Chondrocyte (in vitro differentiated cells): ENCODE results near the gene NLN. TPM values are rescaled to one million over a fixed set of nuclear protein-coding genes. Genes with fewer than 3 reads are reported as not detected.

Experiments
- DNase-seq: peaks from one replicate; pipeline ENCODE4 v3.0.0; 2021; ENCODE audit warnings: mixed read lengths, low spot score
- H3K27ac Mint-ChIP-seq: one replicate; pipeline ENCODE4 v1.8.0; 2021; ENCODE audit warnings: mild to moderate bottlenecking, moderate library complexity, mixed read lengths; ENCODE audit not compliant: unreplicated experiment
- H3K27me3 Mint-ChIP-seq: 2 replicates; pipeline ENCODE4 v1.8.0; 2021; ENCODE audit warnings: low read depth, mixed read lengths
- H3K36me3 Mint-ChIP-seq: 2 replicates; pipeline ENCODE4 v1.8.0; 2021; ENCODE audit warnings: low read depth, mixed read lengths
- H3K4me1 Mint-ChIP-seq: 2 replicates; pipeline ENCODE4 v1.8.0; 2021; ENCODE audit warnings: low read depth, mild to moderate bottlenecking, mixed read lengths
- H3K4me3 Mint-ChIP-seq: one replicate; pipeline ENCODE4 v1.8.0; 2021; ENCODE audit warnings: mild to moderate bottlenecking, moderate library complexity, mixed read lengths; ENCODE audit not compliant: unreplicated experiment
- H3K9me3 Mint-ChIP-seq: 2 replicates; pipeline ENCODE4 v1.8.0; 2021; ENCODE audit warnings: low read depth, mixed read lengths
- CTCF ChIP-seq: fragments of 200-600 bp; sonication (generic); IDR thresholded peaks from 2 replicates; pipeline ENCODE4 v1.5.0; 2021; ENCODE audit warnings: antibody characterized with exemption, mild to moderate bottlenecking, moderate library complexity
- total RNA-seq: library from RNA; stranded (reverse); gene quantifications from 3 replicates; pipeline ENCODE4 v1.2.1, GENCODE V29; 2021

NLN gene
- total RNA-seq, 1 donor from 2014 or later: 38.6 TPM

GRCh38 chr5:65790371-65791163 is 68.6 kb downstream of the NLN start:
- no peak for TF ChIP-seq CTCF
- Mint-ChIP-seq H3K4me1 (no peaks in the 10 kb centered on the region), H3K36me3 (peaks cover 13% of the 10 kb centered on the region), H3K9me3 (no peaks in the 10 kb centered on the region), H3K4me3 (no peak overlapping the region), H3K27me3 (no peaks in the 10 kb centered on the region), H3K27ac (no peak overlapping the region)
- no peak for DNase-seq

GRCh38 chr5:65791712-65792673 is 70.0 kb downstream of the NLN start:
- Mint-ChIP-seq H3K4me1 (peaks cover 3% of the 10 kb centered on the region), H3K36me3 (peaks cover 13% of the 10 kb centered on the region), H3K27me3 (no peaks in the 10 kb centered on the region), H3K4me3 (no peak overlapping the region), H3K9me3 (no peaks in the 10 kb centered on the region), H3K27ac (no peak overlapping the region)
- DNase-seq: no peak
- TF ChIP-seq CTCF: no peak

GRCh38 chr5:65796269-65796668 is 74.3 kb downstream of the NLN start:
- no peaks in the 10 kb centered on the region for H3K27me3 Mint-ChIP-seq
- H3K36me3 Mint-ChIP-seq: peaks cover 9% of the 10 kb centered on the region
- H3K27ac Mint-ChIP-seq: no peak overlapping the region
- DNase-seq: no peak
- no peak for TF ChIP-seq CTCF
- no peaks in the 10 kb centered on the region for H3K9me3 Mint-ChIP-seq
- H3K4me3 Mint-ChIP-seq: no peak overlapping the region
- peaks cover 8% of the 10 kb centered on the region for H3K4me1 Mint-ChIP-seq

GRCh38 chr5:65796751-65797316 is 74.8 kb downstream of the NLN start:
- TF ChIP-seq CTCF: no peak
- no peak overlapping the region for H3K27ac Mint-ChIP-seq
- H3K9me3 Mint-ChIP-seq: no peaks in the 10 kb centered on the region
- H3K4me1 Mint-ChIP-seq: peaks cover 13% of the 10 kb centered on the region
- H3K4me3 Mint-ChIP-seq: no peak overlapping the region
- no peaks in the 10 kb centered on the region for H3K27me3 Mint-ChIP-seq
- peaks cover 9% of the 10 kb centered on the region for H3K36me3 Mint-ChIP-seq
- no peak for DNase-seq

- peaks cover 11% of the 10 kb centered on the region for H3K36me3 Mint-ChIP-seq
- H3K4me3 Mint-ChIP-seq: no peak overlapping the region
- no peaks in the 10 kb centered on the region for H3K27me3 Mint-ChIP-seq
- no peaks in the 10 kb centered on the region for H3K9me3 Mint-ChIP-seq
- no peak overlapping the region for H3K27ac Mint-ChIP-seq
- DNase-seq: no peak
- H3K4me1 Mint-ChIP-seq: peaks cover 13% of the 10 kb centered on the region
- TF ChIP-seq CTCF: no peak
Measured at GRCh38 chr5:65797481-65797880, 75.5 kb downstream of the NLN start.
